Measurements from ENCODE around the gene RNF121.

The RNF121 gene

GRCh38 chr11:72037554-72038311, 108.9 kb downstream of the RNF121 start:
- DNase-seq (ENCODE audit: low read depth, low spot score), result no peak

GRCh38 chr11:72038491-72038890, 109.6 kb downstream of the RNF121 start:
- DNase-seq (ENCODE audit: low read depth, low spot score), result no peak

DNA sequence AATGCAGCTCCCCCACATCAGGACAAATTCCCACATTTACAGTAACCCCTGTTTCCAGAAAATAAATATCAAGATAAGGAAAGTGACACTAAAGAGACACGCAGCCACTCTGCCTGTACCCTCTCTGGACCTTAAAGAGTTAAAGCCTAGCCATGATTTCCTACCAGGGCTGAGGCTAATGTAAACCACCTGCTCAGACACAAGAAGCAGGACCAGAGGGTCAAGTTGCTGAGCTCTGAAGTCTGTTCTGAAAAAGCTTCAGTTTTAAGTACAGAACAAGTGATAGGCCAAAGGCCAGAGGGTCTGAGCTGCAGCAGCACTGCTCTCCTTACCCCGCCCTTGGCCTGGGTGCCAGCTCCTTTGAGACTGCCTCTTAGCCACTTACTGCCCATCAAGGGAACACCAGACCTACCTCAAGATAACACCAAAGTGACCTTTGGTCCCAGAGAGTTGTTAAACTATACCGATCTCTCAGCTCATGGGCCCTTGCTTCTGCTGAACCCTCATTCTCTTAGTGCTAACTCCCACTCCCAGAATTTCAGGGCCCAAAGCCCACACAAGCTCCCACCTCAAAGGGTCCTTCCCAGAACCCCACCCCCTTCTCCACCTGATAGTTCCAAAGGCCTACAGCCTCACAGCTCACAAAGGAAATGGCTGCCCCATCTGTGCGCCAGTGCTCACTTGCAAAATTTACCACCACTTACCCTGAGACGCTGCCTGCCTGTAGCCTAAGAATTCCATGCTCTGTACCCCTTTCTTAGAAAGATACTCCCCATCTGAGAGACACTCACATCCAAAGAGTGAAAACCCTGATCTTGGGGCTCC, 110.4 kb downstream of the RNF121 start:
- no peak for DNase-seq (ENCODE audit: low read depth, low spot score)

- no peak for DNase-seq (ENCODE audit: low read depth, low spot score)
These were observed 111.1 kb downstream of the RNF121 start for GRCh38 chr11:72039856-72040401.

DNA sequence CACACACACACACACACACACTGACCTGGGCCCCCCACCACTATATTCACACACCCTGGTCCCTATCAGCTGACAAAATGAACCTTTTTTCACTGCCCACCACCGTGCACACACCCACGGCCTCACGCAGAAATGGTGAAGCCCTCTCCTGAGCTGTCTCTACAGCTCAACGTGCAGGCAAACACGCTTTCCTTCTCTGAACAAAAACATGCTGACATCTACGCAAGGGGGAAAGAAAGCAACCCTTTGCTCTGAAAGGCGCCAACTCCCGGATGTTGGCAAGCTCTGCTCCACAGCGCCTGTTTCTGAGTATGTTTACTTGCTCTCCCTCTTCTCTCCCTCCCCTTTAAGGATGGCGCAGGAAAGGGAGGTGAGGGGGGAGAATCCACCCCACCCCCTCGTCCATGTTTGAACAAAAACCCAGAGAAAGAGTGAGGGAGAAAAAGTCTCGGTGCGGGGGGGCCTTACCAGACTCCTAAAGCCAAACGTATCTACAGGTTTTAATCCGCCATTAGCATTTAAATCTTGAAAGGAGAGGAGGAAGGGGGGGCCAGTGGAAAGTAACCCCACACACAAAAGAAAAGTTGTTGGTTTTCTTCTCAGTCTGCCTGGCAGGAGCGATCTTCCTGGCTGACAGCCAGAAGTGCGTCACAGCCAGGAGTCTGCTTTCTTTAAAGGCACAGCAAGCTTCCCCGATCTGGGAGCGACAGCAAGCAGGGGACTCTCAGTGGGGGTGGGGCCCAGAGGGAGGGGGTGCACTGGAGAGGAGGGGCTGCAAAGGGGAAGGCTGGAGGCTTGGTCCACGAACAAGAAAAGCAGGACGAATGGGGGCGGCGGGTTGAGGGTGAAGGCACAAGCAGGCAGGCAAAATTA, 111.9 kb downstream of the RNF121 start:
- DNase-seq (ENCODE audit: low read depth, low spot score), result no peak

DNA sequence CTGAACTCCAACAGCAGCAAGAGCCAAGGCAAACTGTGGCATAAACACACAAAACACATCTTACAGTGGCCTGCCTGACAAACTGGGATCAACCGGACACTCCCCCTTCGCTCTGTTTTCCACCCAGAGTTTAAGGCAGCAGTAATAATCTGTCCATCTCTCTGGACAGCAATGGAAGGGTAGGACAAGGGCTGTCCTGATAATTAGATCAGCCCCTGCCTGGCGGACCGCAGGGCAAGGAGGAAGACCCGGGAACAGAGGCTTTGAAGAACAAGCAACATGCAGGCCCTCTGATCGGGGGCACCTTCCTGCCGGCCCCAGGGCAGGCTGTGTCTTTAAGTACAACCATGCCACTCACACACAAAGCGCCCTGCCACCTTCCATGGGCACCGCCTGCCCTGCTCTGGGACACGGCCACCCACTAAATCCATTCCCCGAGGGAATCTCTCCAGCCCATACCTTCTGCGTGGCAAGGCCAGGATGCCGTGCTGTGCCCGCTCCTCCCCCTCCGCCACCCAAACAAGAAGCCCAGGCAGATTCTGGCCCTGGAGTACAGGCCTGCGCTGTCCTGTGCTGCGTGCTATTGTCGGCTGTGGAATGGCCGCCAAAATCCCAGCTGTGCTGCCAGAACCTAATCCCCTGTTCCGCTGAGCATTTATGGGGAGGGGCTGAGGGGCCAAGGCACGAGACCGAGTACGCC, 112.7 kb downstream of the RNF121 start:
- no peak for DNase-seq (ENCODE audit: low read depth, low spot score)

DNA sequence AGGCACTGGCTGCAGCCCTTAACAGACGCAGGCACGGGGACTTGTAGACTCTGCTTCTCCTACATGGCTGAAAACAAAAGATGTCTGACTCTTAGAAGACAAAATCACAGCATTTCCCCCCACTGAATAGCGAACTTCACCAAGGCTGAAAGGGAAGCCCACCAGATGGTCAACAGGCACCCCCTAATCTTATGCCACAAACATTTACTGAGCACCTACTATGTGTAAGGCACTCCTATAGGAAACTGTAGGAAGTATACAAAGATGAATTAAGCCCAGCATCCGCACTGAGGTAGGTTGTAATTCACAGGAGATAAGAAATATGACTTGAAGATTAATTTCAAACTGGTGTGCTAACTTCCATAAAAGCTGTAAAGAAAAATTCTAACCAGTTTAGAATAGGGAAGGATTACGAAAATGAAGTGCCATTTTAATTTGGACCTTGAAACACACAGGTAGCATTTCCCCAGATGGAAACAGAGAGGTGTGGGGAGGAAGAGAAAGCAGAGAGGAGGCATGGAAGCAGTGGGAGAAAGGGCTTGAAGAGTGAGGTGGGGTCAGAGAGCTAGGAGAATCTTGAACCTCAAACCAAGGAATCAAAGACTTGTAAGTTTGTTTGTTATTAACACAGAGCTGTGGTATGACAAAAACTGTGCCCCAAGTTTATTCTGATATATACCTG, 113.4 kb downstream of the RNF121 start:
- DNase-seq (ENCODE audit: low read depth, low spot score), result no peak

- DNase-seq (ENCODE audit: low read depth, low spot score), result no peak
These were observed 117.0 kb downstream of the RNF121 start for GRCh38 chr11:72045849-72046248.
